K562 (cell line): ENCODE data around the gene EMX1. TPM values are rescaled to one million over a fixed set of nuclear protein-coding genes. Genes with fewer than 3 reads are reported as not detected.

Experiments used
- DEAF1 ChIP-seq: fragments of 450-650 bp; formaldehyde crosslinking; IDR thresholded peaks from 2 replicates; pipeline ENCODE4 v1.4.0; 2020; ENCODE audit warnings: mild to moderate bottlenecking, moderate library complexity
- DIDO1 ChIP-seq: fragments of 450-650 bp; IDR thresholded peaks from 2 replicates; pipeline ENCODE4 v1.6.1; 2016; ENCODE audit warnings: low read depth, missing biosample characterization, missing genetic modification characterization
- ELK3 ChIP-seq: fragments of 450-650 bp; formaldehyde crosslinking; IDR thresholded peaks from 2 replicates; pipeline ENCODE4 v1.4.0; 2020; ENCODE audit warnings: mild to moderate bottlenecking
- ESRRA ChIP-seq: fragments of 450-650 bp; IDR thresholded peaks from 2 replicates; pipeline ENCODE4 v1.6.1; 2014; ENCODE audit warnings: low read depth, mild to moderate bottlenecking, moderate library complexity, borderline replicate concordance
- ETV6 ChIP-seq, 3 experiments: fragments of 150-350 bp in 1 of 3; sonication (generic) in 1 of 3; formaldehyde crosslinking in 1 of 3; IDR thresholded peaks; 2 replicates each; pipeline versions ENCODE4 v1.6.1 to v1.8.0; 2014 to 2022; ENCODE audit warnings: borderline replicate concordance in 2 of 3, low read depth in 2 of 3, antibody characterized with exemption in 1 of 3, low read length in 1 of 3, mild to moderate bottlenecking in 1 of 3, missing genetic modification reagents in 1 of 3
- HDAC8 ChIP-seq: fragments of 450-650 bp; IDR thresholded peaks from 2 replicates; pipeline ENCODE4 v1.6.1; 2016; ENCODE audit warnings: mild to moderate bottlenecking, missing genetic modification characterization, moderate library complexity, missing compliant biosample characterization
- HOXB6 ChIP-seq: fragments of 250-450 bp; sonication (Bioruptor Pico); IDR thresholded peaks from 2 replicates; pipeline ENCODE4 v1.5.1; 2022; ENCODE audit warnings: mild to moderate bottlenecking, borderline replicate concordance
- KHSRP ChIP-seq: fragments of 450-650 bp; IDR thresholded peaks from 2 replicates; pipeline ENCODE4 v1.6.1; 2017
- KLF1 ChIP-seq: fragments of 450-650 bp; IDR thresholded peaks from 2 replicates; pipeline ENCODE4 v1.6.1; 2016; ENCODE audit warnings: missing genetic modification characterization, missing compliant biosample characterization
- LARP7 ChIP-seq: fragments of 450-650 bp; IDR thresholded peaks from 2 replicates; pipeline ENCODE4 v1.6.1; 2016
- MTA1 ChIP-seq: fragments of 450-650 bp; IDR thresholded peaks from 2 replicates; pipeline ENCODE4 v1.6.1; 2017; ENCODE audit warnings: borderline replicate concordance
- NELFE ChIP-seq: IDR thresholded peaks from 2 replicates; pipeline ENCODE4 v1.6.1; 2011; ENCODE audit warnings: mild to moderate bottlenecking; ENCODE audit not compliant: insufficient read depth, insufficient read length
- PHF21A ChIP-seq: fragments of 450-650 bp; IDR thresholded peaks from 2 replicates; pipeline ENCODE4 v1.6.1; 2017; ENCODE audit warnings: low read depth, borderline replicate concordance
- PML ChIP-seq: IDR thresholded peaks from 2 replicates; pipeline ENCODE4 v1.6.1; 2012; ENCODE audit warnings: low read length, inconsistent platforms
- SETDB1 ChIP-seq: IDR thresholded peaks from one replicate; pipeline ENCODE4 v1.6.1; 2012; ENCODE audit warnings: low read length, control low read depth, inconsistent platforms
- SIN3A ChIP-seq, 2 experiments: fragments of 150-350 bp in 1 of 2; IDR thresholded peaks; 2 replicates each; pipeline ENCODE4 v1.6.1; 2011 to 2016; ENCODE audit warnings: borderline replicate concordance in 2 of 2, low read depth in 2 of 2, low read length in 2 of 2, mild to moderate bottlenecking in 2 of 2, moderate library complexity in 2 of 2; ENCODE audit not compliant: control insufficient read depth in 1 of 2
- TCF7L2 ChIP-seq: fragments of 150-350 bp; IDR thresholded peaks from 2 replicates; pipeline ENCODE4 v1.6.1; 2016; ENCODE audit warnings: low read depth, mild to moderate bottlenecking, low read length, moderate library complexity
- ZNF23 ChIP-seq: fragments of 250-450 bp; sonication (Bioruptor Pico); IDR thresholded peaks from 2 replicates; pipeline ENCODE4 v1.4.0; 2020; ENCODE audit warnings: mild to moderate bottlenecking
- ZNF280A ChIP-seq: fragments of 450-650 bp; IDR thresholded peaks from 2 replicates; pipeline ENCODE4 v1.6.1; 2018; ENCODE audit warnings: mild to moderate bottlenecking, low read depth; ENCODE audit not compliant: partially characterized antibody
- ZNF282 ChIP-seq: sonication (generic); formaldehyde crosslinking; IDR thresholded peaks from 2 replicates; pipeline ENCODE4 v1.8.1; 2023; ENCODE audit warnings: missing genetic modification reagents
- ZNF644 ChIP-seq: fragments of 200-800 bp; sonication (Bioruptor generic); IDR thresholded peaks from 2 replicates; pipeline ENCODE4 v1.6.1; 2016; ENCODE audit warnings: low read depth, missing genetic modification characterization, missing compliant biosample characterization
- ZNF668 ChIP-seq: fragments of 250-450 bp; sonication (Bioruptor Pico); IDR thresholded peaks from 2 replicates; pipeline ENCODE4 v1.8.0; 2022; ENCODE audit warnings: mild to moderate bottlenecking, inconsistent platforms
- ZNF717 ChIP-seq: fragments of 250-450 bp; sonication (Bioruptor Pico); IDR thresholded peaks from 2 replicates; pipeline ENCODE4 v1.5.0; 2021
- polyA plus RNA-seq, 8 experiments: library from polyadenylated mRNA; depleted of rRNA in 4 of 8; stranded (reverse) in 5 of 8; unstranded in 3 of 8; fragments of >200 nt; fragmentation: Nextera tagmentation in 2 of 8; fragmentation: Illumina TruSeq in 1 of 8; extraction: Ambion mirVana in 2 of 8; extraction: Trizol in 1 of 8; gene quantifications; 2 replicates each; pipeline versions ENCODE4 v1.2.1 to v1.2.3, GENCODE V29; 2011 to 2014; ENCODE audit warnings: inconsistent platforms in 1 of 8, missing spikeins in 1 of 8
- total RNA-seq, 7 experiments: library from RNA; depleted of rRNA in 6 of 7; stranded (reverse); fragments of >200 nt in 6 of 7; fragmentation: Illumina TruSeq in 2 of 7; extraction: Trizol in 2 of 7; gene quantifications; 2 replicates each; pipeline versions ENCODE4 v1.2.1 to v1.2.3, GENCODE V29; 2011 to 2021; ENCODE audit warnings: low replicate concordance in 1 of 7
- TF ChIP-seq, protein P1 (sequence below), 2 experiments: fragments of 450-650 bp; conservative IDR thresholded peaks; 2 replicates each; pipeline ENCODE4 v1.6.1; 2017; ENCODE audit warnings: mild to moderate bottlenecking in 2 of 2, moderate library complexity in 2 of 2

Gene EMX1
- total and polyA plus RNA-seq, 9 of the 15 experiments (the other 6 are each of a cell fraction or from before 2014, with no cell fraction given): 0.10 to 0.32 (median 0.21) TPM; not detected in 6

DNA sequence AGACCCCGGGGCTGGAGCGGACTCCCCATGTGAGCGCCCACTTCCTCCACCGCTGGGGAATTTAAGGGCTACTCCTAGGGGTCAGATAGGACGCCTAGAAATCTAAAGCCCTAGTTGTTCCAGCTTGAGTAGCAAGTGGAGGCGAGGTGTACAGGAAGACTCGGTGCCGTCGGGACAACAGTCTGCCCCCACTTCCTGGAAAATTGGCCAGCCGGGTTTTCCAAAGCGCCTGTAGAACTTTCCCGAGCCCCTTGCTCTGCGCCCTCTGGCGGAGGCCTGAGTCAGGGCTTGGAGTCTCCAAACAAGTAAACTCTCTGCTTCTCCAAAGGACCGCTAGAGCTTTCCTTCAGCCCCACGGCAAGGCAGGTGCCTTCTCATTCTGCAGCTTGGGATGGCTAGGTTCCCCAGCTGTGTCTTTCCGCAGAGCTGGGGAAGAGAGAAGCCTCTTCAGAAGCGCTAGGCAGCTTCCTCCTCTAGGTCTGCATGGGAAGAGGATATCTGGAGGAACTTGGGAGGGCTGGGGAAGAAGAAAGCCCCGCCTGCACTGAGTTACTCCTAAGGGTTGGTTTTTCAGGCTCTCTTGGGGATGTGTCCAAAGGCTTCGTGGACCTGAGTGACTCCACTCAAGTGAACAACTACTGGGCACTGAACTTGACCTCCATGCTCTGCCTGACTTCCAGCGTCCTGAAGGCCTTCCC lies 29.4 kb upstream of the EMX1 start (continued):
- TF ChIP-seq, protein P1, sequence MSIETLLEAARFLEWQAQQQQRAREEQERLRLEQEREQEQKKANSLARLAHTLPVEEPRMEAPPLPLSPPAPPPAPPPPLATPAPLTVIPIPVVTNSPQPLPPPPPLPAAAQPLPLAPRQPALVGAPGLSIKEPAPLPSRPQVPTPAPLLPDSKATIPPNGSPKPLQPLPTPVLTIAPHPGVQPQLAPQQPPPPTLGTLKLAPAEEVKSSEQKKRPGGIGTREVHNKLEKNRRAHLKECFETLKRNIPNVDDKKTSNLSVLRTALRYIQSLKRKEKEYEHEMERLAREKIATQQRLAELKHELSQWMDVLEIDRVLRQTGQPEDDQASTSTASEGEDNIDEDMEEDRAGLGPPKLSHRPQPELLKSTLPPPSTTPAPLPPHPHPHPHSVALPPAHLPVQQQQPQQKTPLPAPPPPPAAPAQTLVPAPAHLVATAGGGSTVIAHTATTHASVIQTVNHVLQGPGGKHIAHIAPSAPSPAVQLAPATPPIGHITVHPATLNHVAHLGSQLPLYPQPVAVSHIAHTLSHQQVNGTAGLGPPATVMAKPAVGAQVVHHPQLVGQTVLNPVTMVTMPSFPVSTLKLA (conservative IDR thresholded peaks at IDR 0.05): peak; percentile 38 to 48; a peak in 3 of 4 replicates
- TF ChIP-seq HOXB6 (CRISPR knock-in tag) (no peak), LARP7 (no peak), ZNF23 (CRISPR knock-in tag) (no peak), SETDB1 (no peak), KHSRP (no peak), HDAC8 (tag) (no peak), ZNF717 (CRISPR knock-in tag) (no peak), PHF21A (0 out of 2 replicates have a peak, but pooled peaks have one; percentile 45), MTA1 (no peak), ZNF282 (CRISPR knock-in tag) (no peak), NELFE (no peak), DEAF1 (no peak), ESRRA (no peak), PML (peak; percentile 27; the same call in 1 of the 2 replicates), ETV6 (IDR thresholded peaks at IDR 0.05; ENCODE audit: borderline replicate concordance in 1 of 2, low read depth in 2 of 2, low read length in 1 of 2) (no peak), ETV6 (CRISPR knock-in tag; IDR thresholded peaks at IDR 0.05; ENCODE audit: borderline replicate concordance) (no peak), ELK3 (CRISPR knock-in tag) (no peak), ZNF280A (no peak), TCF7L2 (no peak), SIN3A (IDR thresholded peaks at IDR 0.05; ENCODE audit: borderline replicate concordance in 2 of 2, control insufficient read depth in 1 of 2, low read depth in 2 of 2, low read length in 2 of 2) (no peak), DIDO1 (tag) (0 out of 2 replicates have a peak, but pooled peaks have one; percentile 50), KLF1 (tag) (no peak), ZNF644 (no peak), ZNF668 (CRISPR knock-in tag) (no peak)
